ENCODE data around the gene PLA2G7. TPM values are rescaled to one million over a fixed set of nuclear protein-coding genes. Genes with fewer than 3 reads are reported as not detected.

The PLA2G7 gene
- total RNA-seq, result 1 to 10 TPM in 8 of 9 donors, under 1 TPM in 1; 0.91 to 5.5 (median 3.9) TPM
- polyA plus RNA-seq, result 10 to 100 TPM in 1 of 3 donors, 1 to 10 TPM in 2; 2.8 to 25.8 (median 8.9) TPM
- long read RNA-seq, donor 1, result 0 reads
- long read RNA-seq, donor 2, result 0 reads
- long read RNA-seq, donor 3, partial matches to known transcripts, result 0 of 1 reads
- long read RNA-seq, donor 3, other reads (novel, unspliced or antisense), result 0 of 1 reads
- long read RNA-seq, donor 4, partial matches to known transcripts, result 1 of 4 reads
- long read RNA-seq, donor 4, other reads (novel, unspliced or antisense), result 1 of 4 reads
- long read RNA-seq, donor 5, partial matches to known transcripts, result 0 of 4 reads
- long read RNA-seq, donor 5, other reads (novel, unspliced or antisense), result 0 of 4 reads
- long read RNA-seq, donor 6, partial matches to known transcripts, result 3 of 6 reads
- long read RNA-seq, donor 6, other reads (novel, unspliced or antisense), result 3 of 6 reads
- long read RNA-seq, donor 7, result 0 reads
- long read RNA-seq, donor 8, partial matches to known transcripts, result 0 of 1 reads
- long read RNA-seq, donor 8, other reads (novel, unspliced or antisense), result 0 of 1 reads
- long read RNA-seq, donor 9, result 0 reads
- long read RNA-seq, donor 10, result 0 reads

GRCh38 chr6:46734867-46735719 is at the start of gene PLA2G7:
Gene PLA2G7, minus strand, starts transcription at chr6:46735375. Its CDS starts 12,484 bp downstream, at chr6:46722891.
- H3K27me3 ChIP-seq, result peaks cover 5% of the 10 kb centered on the region
- peak within 1 kb of the TSS in 2 of 4 donors; percentile 42 to 67 for H3K4me3 ChIP-seq
- TF ChIP-seq, protein P1, sequence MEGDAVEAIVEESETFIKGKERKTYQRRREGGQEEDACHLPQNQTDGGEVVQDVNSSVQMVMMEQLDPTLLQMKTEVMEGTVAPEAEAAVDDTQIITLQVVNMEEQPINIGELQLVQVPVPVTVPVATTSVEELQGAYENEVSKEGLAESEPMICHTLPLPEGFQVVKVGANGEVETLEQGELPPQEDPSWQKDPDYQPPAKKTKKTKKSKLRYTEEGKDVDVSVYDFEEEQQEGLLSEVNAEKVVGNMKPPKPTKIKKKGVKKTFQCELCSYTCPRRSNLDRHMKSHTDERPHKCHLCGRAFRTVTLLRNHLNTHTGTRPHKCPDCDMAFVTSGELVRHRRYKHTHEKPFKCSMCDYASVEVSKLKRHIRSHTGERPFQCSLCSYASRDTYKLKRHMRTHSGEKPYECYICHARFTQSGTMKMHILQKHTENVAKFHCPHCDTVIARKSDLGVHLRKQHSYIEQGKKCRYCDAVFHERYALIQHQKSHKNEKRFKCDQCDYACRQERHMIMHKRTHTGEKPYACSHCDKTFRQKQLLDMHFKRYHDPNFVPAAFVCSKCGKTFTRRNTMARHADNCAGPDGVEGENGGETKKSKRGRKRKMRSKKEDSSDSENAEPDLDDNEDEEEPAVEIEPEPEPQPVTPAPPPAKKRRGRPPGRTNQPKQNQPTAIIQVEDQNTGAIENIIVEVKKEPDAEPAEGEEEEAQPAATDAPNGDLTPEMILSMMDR (IDR thresholded peaks at IDR 0.05), result peak in 1 of 6 experiments; percentile 13
- TF ChIP-seq POLR2A (IDR thresholded peaks at IDR 0.05), result no peak
- H3K4me1 ChIP-seq (replicated peaks in 1 of 2), result peaks cover 0 to 11% of the 10 kb centered on the region in 2 donors
- DNase-seq, result peak in 6 of 7 donors; percentile 13 to 58 (median 24)
- H3K9me3 ChIP-seq (replicated peaks in 1 of 3), result no peaks in the 10 kb centered on the region
- intact Hi-C loops (cut with DNase I), result no loop called here
- peak within 1 kb of the TSS in 2 of 5 donors; percentile 13 to 47 for H3K27ac ChIP-seq
- H3K36me3 ChIP-seq (replicated peaks in 1 of 2), result no peaks in the 10 kb centered on the region
- WGBS, 4 donors, result 0 to 2% (median 1%) methylated on average over 12 to 73 of the region's 73 CpGs

DNA sequence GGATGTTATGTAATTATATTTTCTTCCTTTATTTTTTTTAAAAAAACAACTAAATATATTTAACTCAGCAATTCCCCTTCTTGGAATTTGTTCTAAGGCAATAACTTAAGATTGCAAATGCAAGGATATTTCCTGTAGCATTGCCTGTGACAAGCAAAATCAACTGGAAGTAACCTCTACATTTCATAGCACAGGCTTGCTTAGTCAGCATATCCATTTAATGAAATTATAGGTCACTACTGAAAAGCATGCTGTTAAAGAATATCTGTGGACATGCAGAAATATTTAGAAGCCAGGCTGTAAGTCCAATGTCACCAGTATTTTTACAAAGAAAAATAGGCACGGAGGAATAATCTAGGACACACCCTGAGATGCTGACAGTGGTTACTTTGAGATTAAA is 49.4 kb upstream of the PLA2G7 start:
- Histone ChIP-seq H3K4me3 (no peak overlapping the region), H3K36me3 (replicated peaks in 1 of 2) (no peaks in the 10 kb centered on the region), H3K9me3 (replicated peaks in 1 of 3) (no peaks in the 10 kb centered on the region), H3K4me1 (replicated peaks in 1 of 2) (no peaks in the 10 kb centered on the region), H3K27me3 (no peaks in the 10 kb centered on the region), H3K27ac (no peak overlapping the region)
- DNase-seq, result no peak
- WGBS, 4 donors, result 72 to 96% (median 79%) methylated on average over 1 of the region's 1 CpG
- no peak for TF ChIP-seq POLR2A (IDR thresholded peaks at IDR 0.05)
- TF ChIP-seq, protein P1 (IDR thresholded peaks at IDR 0.05), result no peak
- intact Hi-C loops (cut with DNase I), result loop anchor here in 1 of 2 donors (5.0 kb wide), 1 partner anchor 362 kb away; no protein-coding TSS in a partner anchor

DNA sequence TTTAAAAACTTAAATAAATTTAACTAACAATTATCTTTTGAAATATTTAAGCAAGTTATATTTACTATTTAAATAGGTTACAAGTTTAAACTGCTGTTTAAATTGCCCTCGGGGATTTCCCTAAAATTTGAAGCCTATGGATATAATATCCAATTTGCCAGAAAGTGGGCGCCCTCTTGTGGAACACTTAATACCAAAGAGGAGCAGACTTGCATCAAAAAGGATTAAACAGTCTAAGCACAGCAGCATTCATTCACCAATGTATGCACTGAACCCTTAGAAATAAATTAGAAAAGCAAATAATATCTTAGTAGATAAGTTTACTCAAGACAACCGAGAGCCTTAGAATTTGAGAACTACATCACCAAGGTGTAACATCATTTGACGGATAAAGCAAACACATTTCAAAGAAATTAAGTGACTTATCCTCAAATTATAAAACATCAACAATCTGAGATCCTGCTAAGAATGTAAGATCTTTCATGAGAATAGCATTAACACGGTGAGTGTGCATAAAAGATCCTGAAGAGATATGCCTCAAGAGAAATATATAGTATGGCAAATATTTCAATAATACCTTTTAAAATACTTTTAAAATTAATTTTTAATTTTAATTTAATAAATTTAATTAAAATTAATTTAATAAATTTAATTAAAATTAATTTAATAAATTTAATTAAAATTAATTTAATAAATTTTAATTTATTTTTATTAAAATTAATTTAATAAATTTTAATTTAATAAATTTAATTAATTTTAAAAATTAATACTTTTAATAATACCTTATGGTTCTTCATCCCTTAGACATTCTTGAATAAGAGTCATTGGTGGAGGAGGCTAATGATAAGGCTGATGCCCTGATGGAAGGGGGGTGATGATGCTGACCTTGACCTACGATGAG is 46.6 kb upstream of the PLA2G7 start:
- intact Hi-C loops (cut with DNase I), result loop anchor here in 1 of 2 donors (5.0 kb wide), 1 partner anchor 359 kb away; no protein-coding TSS in a partner anchor
- H3K27me3 ChIP-seq, result no peaks in the 10 kb centered on the region
- no peaks in the 10 kb centered on the region for H3K9me3 ChIP-seq (replicated peaks in 1 of 3)
- no peaks in the 10 kb centered on the region for H3K36me3 ChIP-seq (replicated peaks in 1 of 2)
- 31 to 35% (median 32%) methylated on average over 6 of the region's 6 CpGs for WGBS, 4 donors
- no peak overlapping the region for H3K4me3 ChIP-seq
- TF ChIP-seq POLR2A (IDR thresholded peaks at IDR 0.05), result no peak
- TF ChIP-seq, protein P1 (IDR thresholded peaks at IDR 0.05), result peak; percentile 52 to 78 (median 56)
- H3K4me1 ChIP-seq (replicated peaks in 1 of 2), result no peaks in the 10 kb centered on the region
- peak; percentile 26 to 75 (median 52) for DNase-seq
- no peak overlapping the region for H3K27ac ChIP-seq
